Right forelimb (tissue), 1 donor: ENCODE measurements around the gene KIZ.

Experiments used
- DNase-seq: peaks from one replicate; pipeline ENCODE4 v3.0.0-alpha.2; 2018

Gene KIZ

GRCh38 chr20:21105429-21106170 is 20.3 kb upstream of the KIZ start:
- no peak for DNase-seq

- DNase-seq, result no peak
Measured at GRCh38 chr20:21106171-21107017, 19.5 kb upstream of the KIZ start, which contains the start of gene LINC00237. LINC00237 (minus strand) TSS chr20:21106358.

GRCh38 chr20:21109144-21109543 is 16.7 kb upstream of the KIZ start:
- no peak for DNase-seq

- no peak for DNase-seq
Measured at GRCh38 chr20:21110811-21111210, 15.1 kb upstream of the KIZ start.

DNA sequence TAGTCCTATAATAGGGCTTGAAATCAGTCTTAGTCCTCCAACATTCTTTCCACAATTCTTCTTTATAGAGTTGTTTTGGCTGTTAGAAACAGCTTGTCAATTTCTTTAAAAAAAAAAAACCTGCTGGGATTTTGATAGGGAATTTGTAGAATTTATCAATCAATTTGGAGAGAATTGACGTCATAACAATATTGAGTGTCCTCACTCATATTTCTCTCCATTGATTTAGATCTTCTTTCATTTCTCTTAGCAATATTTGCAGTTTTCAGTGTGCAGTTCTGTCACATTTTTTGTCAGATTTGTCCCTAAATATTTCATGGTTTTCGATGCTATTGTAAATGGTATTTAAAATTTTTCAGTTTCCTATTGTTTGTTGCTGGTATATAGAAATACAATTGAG is 14.5 kb upstream of the KIZ start:
- DNase-seq, result no peak

DNA sequence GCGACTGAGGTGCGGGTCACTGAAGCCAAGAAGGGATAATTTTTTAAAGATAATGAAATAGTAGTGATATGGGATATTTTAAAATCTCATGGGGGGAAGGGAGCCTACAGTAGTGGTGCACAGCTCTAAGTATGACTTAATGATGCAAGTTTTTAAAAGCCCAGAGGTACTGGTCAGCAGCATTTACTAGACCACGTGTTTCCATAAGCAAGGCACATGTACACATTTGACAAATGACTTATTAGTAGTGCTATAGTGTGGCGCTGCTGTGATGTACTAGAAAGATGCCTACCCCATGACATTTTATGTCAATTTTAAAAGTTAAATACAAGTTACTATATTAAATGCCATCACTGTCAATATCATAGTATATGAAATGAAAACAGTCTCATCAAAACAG is 12.2 kb upstream of the KIZ start:
- DNase-seq, result no peak

DNA sequence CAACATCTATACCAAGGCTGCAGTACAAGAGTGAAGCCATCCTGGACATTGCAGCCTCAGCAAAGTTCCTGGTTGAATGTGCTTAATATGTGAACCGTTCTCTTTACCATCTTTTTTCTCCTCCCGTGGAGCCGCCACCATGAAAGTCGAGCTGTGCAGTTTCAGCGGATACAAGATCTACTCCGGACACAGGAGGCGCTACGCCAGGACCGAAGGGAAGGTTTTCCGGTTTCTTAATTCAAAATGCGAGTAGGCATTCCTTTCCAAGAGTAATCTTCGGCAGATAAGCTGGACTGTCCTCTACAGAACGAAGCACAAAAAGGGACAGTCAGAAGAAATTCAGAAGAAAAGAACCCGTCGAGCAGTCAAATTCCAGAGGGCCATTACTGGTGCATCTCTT is 11.3 kb upstream of the KIZ start:
- DNase-seq, result no peak

DNA sequence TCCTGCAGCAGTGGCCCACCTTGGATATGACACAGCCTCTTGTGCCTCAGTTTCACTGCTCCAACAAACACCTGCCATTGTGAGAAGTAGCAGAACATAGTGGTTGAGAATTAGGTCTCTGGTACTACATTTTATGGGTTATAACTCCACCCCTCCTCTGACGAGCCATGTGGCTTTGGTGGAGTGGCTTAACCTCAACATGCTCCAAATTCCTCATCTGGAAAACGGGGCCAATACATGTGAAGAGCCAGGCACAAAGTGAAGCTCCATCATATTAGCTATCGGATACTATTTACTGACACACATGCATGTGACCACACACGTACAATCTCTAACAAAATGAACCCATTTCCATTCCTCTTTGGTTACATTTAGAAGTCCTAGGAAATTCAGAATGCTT is 8.4 kb upstream of the KIZ start:
- DNase-seq, result no peak

DNA sequence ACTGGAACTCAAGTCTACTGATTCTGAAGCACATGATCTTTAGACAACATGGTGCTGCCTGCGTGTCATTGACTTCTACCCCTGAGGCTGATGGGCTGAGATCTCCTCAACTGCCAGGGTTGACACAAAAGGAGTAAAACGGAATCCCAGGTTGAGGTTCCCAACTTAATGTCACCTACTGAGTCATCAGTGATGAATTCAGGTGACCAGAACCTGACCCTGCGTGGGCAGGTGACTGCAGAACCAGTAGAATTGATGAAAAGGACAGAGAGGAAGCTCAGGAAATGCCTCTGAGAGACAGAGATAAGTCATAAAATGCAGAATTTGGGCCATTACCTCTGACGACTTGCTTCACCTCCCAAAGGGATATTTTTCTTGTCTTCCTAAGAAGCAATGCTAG is 7.7 kb upstream of the KIZ start:
- DNase-seq, result no peak

- no peak for DNase-seq
Measured at GRCh38 chr20:21118782-21119181, 7.1 kb upstream of the KIZ start.

DNA sequence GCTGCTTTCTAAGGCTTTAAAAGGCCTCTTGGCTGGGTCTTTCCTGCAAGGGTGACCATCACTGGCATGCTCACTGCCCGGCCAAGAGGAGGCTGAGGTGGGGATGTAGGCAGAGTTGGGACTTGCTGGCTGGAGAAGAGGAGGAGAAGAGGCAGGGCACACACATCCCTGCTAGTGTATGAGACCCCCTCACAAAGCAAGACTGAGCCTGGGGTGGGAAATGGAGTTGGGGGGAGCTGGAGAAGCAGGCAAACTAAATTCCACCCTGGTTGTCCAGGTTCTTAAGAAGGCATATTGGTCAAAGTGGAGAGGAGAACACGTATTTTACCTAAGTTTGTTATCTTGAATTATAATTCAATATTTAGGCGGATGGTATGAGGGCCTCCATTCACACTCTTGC is 1.7 kb upstream of the KIZ start:
- no peak for DNase-seq

DNA sequence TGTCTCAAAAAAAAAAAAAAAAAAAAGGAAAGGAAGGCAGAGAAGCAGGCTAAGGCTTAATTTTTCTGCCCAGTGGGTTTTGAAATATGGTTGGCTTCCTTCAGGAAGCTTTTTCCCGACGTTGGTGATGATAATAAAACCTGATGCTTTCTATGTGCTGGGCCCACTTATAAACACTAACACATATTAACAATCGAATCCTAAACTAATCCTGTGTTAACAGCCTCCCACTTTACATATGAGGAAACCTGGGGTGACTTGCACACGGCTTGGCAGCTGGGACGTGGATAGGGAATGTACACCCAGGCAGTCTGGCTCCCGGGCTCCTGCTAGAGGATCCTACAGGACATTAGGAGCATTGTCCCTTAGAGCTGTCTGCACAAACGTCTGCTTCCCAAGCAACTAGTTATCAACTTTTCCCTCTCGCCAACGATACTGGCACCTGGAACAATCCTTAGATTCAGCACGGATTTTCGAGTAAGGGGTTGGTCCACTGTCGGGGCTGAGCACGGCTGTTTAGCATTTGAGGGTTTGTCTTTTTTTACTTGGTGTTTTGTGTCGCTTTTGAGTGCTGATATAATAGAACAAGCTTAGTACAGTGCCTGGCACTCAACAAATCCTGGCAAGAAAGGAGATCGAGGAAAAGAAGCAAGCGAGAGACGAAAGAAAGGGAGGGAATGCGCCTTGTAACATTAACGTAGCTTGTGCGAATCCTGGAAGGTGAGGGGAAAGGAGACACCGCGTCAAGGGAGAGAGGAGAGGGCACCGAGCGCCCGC is 622 bp upstream of the KIZ start:
- no peak for DNase-seq

DNA sequence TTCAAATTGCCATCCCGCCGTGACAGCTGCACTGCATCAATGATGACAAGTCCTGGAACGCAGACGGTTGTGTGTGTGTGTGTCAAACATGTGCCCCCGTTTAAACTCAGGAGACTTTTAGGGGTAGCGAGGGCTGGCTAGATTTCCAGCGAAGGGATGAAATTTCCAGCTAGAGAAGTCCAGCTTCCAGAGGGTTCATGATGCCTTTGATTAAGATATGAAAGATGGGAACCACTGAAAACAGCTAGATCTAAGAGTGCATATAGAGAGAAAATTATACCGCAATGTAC is 644 bp downstream of the KIZ start:
- no peak for DNase-seq

GRCh38 chr20:21127201-21127981 is 1.5 kb downstream of the KIZ start:
- DNase-seq, result no peak

GRCh38 chr20:21129861-21130260 is 4.0 kb downstream of the KIZ start:
- DNase-seq, result no peak

GRCh38 chr20:21133404-21133803 is 7.5 kb downstream of the KIZ start:
- DNase-seq, result no peak

DNA sequence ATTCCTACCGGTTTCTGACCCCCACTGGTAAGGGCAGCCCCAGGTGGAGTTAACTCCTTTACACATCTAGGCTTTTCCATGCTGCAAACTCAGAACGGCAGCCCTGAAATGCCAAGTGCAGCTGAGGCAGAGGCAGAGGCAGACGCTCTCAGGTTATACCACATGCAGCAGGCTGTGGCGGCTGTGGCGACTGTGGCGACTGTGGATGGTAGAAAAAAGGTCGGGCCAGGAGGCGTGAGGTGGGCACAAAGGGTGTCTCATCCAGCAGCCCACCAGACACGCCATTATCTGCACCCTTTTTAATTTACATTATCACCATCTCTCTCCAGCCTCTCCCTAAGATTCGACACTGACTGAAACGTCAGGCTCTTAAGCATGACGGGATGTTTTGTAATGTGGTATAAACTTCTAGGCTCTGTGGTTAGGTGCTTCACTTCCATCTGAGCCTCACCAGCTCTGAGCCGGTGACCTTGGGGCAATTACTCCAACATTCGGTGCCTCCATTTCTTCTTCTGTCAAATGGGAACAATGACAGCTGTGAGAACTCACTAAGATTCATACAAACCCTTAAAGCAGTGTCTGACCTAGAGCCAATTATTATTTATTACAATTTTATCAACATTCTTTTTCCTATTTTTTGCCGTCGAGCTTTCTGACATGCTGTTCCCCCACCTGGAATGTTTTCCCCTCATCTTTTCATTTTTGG is 8.2 kb downstream of the KIZ start:
- DNase-seq, result no peak

DNA sequence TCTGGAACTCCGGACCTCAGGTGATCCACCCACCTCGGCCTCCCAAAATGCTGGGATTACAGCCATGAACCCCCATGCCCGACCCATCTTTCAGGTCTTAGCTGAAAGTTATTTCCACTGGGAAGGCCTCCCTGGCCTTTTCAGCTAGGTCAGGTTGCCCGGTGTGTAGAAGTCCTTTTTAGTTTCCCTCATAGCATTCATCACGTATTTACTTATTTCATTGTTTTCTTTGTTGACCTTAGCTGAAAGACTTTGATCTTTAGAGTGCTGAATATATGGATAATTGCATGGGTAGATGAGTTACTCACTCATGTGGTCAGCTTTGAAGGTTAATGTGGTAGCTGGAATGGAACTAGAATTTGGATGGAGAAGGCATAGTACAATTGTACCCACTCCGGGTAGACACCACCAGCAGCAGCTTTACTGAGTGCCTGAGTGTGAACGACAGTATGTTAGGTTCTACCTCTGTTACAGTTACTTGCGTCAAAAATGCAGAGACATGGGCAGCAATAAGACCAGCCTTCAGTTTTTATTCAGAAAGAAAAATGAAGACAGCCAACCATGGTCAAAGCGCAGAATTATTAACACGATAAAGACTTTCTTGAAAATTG is 9.1 kb downstream of the KIZ start:
- no peak for DNase-seq

DNA sequence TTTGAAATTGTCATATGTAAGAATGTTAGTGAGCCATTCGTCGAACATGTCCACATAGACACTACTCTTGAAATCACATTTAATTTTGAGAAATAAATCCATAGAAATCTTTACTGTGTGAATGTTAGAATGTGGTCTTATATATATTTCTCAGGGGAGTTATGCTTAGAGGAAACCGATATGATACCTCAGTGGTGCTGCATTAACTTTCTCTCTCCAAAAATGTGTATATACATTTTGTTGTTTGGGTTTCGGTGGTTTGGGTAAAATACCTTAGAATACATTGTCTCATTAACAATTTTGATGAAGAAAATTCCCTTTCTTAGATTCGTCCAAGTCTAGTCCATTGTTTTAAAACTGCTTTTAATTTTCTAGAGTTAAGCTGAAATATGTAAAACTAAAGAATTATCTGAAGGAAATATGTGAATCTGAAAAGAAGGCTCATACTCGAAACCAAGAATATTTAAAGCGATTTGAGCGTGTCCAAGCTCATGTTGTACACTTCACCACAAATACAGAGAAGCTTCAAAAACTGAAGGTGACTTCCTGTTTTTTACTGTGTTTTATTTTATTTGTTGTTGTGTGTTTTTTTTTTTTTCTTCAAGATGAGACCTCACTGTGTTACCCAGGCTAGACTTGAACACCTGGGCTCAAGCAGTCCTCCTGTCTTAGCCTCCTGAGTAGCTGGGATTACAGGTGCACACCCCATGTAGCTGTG is 10.3 kb downstream of the KIZ start:
- DNase-seq, result no peak

GRCh38 chr20:21137078-21137477 is 11.2 kb downstream of the KIZ start:
- no peak for DNase-seq

DNA sequence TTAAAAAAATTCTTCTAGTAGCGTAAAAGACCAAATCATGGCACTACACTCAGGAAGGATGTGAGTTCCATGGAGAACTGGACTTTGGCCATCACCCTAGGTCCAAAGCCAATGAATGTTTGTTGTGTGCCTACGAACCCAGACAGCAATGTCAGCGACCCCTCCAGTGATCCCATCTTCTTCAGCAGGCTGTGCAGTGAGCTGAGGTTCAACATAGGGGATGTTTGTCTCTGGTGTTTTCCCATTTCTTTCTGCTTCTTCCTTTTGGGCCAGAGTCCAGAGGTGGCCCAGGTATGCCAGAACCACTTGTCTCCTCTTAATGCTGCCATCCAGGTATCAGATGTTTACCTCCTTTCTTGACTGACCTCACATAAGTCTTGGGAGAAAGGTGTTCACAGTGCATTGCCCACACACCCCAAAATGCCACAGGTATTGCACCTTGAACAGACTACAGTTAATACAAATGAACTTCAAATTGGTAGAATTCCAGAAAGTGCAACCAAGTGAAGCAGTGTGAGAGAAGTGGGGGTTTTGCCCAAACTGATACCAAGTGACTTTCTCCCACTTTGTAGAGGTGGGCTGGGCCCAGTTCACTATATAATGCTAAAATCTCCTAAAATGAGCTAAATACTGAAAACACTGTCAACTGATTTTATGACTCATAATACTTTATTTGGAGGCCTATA is 14.1 kb downstream of the KIZ start:
- no peak for DNase-seq
